SK-N-SH (cell line): Measurements from ENCODE around the gene TMED8.

Experiments
- CTCF ChIP-seq: fragments of 200-600 bp; sonication (generic); IDR thresholded peaks from 2 replicates; pipeline ENCODE4 v1.6.1; 2017; ENCODE audit warnings: antibody characterized with exemption, mild to moderate bottlenecking, moderate library complexity
- NFIC ChIP-seq: IDR thresholded peaks from 2 replicates; pipeline ENCODE4 v1.4.0; 2012; ENCODE audit warnings: borderline replicate concordance
- RAD21 ChIP-seq: IDR thresholded peaks from 2 replicates; pipeline ENCODE4 v1.6.1; 2012; ENCODE audit warnings: mild to moderate bottlenecking, low read length
- RFX5 ChIP-seq: IDR thresholded peaks from 2 replicates; pipeline ENCODE4 v1.6.1; 2012; ENCODE audit warnings: mild to moderate bottlenecking, improper control_type of control experiment, low read length
- SIN3A ChIP-seq: IDR thresholded peaks from 2 replicates; pipeline ENCODE4 v1.6.1; 2012; ENCODE audit warnings: low read depth, mild to moderate bottlenecking, low read length, moderate library complexity, borderline replicate concordance
- SMC3 ChIP-seq: IDR thresholded peaks from 2 replicates; pipeline ENCODE4 v1.6.1; 2012; ENCODE audit warnings: low read depth, low read length, improper control_type of control experiment
- TAF1 ChIP-seq: IDR thresholded peaks from 2 replicates; pipeline ENCODE4 v1.6.1; 2012; ENCODE audit warnings: low read depth, mild to moderate bottlenecking, low read length, moderate library complexity, borderline replicate concordance
- USF1 ChIP-seq: IDR thresholded peaks from 2 replicates; pipeline ENCODE4 v1.4.0; 2012; ENCODE audit warnings: low read depth, borderline replicate concordance
- TF ChIP-seq, protein P1 (sequence below): fragments of 150-350 bp; IDR thresholded peaks from 2 replicates; pipeline ENCODE4 v1.6.1; 2017; ENCODE audit warnings: antibody characterized with exemption, low read length, low read depth, borderline replicate concordance

- TF ChIP-seq CTCF (no peak), SMC3 (no peak), SIN3A (no peak), RAD21 (no peak), NFIC (no peak), USF1 (no peak), TAF1 (no peak), RFX5 (no peak)
- TF ChIP-seq, protein P1, sequence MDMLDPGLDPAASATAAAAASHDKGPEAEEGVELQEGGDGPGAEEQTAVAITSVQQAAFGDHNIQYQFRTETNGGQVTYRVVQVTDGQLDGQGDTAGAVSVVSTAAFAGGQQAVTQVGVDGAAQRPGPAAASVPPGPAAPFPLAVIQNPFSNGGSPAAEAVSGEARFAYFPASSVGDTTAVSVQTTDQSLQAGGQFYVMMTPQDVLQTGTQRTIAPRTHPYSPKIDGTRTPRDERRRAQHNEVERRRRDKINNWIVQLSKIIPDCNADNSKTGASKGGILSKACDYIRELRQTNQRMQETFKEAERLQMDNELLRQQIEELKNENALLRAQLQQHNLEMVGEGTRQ, result no peak
Observed at GRCh38 chr14:77296155-77296554, 80.7 kb downstream of the TMED8 start.
